ENCODE data around the gene KRT14. TPM values are rescaled to one million over a fixed set of nuclear protein-coding genes. Genes with fewer than 3 reads are reported as not detected.
"Not testable (repeated sequence)": the region's sequence is repeated elsewhere in the genome, so short reads cannot be mapped to it uniquely, and the experiment has no call there.

Gene KRT14
- total RNA-seq = not detected in 2 replicates

GRCh38 chr17:41586863-41587495 lies at the start of gene KRT14:
TSS of gene KRT14 (minus strand) at chr17:41586895. CDS start at chr17:41586834, 61 bp downstream.
- Mint-ChIP-seq H3K27ac (no peak within 1 kb of the TSS), H3K27me3 (no peaks in the 10 kb centered on the region), H3K9me3 (no peaks in the 10 kb centered on the region), H3K4me3 (no peak within 1 kb of the TSS), H3K36me3 (ENCODE audit: low read depth) (no peaks in the 10 kb centered on the region), H3K4me1 (no peaks in the 10 kb centered on the region)
- no peak for DNase-seq
- intact Hi-C loops (cut with micrococcal nuclease) = no loop called here

GRCh38 chr17:41635121-41636097 lies 48.7 kb upstream of the KRT14 start:
- H3K4me3 Mint-ChIP-seq = no peak overlapping the region
- H3K9me3 Mint-ChIP-seq = no peaks in the 10 kb centered on the region
- no peaks in the 10 kb centered on the region for H3K36me3 Mint-ChIP-seq (ENCODE audit: low read depth)
- no peaks in the 10 kb centered on the region for H3K27me3 Mint-ChIP-seq
- no peak for DNase-seq
- no peaks in the 10 kb centered on the region for H3K4me1 Mint-ChIP-seq
- no peak overlapping the region for H3K27ac Mint-ChIP-seq
- intact Hi-C loops (cut with micrococcal nuclease) = no loop called here

- no peaks in the 10 kb centered on the region for H3K4me1 Mint-ChIP-seq
- intact Hi-C loops (cut with micrococcal nuclease) = no loop called here
- H3K27me3 Mint-ChIP-seq = no peaks in the 10 kb centered on the region
- H3K4me3 Mint-ChIP-seq = no peak overlapping the region
- DNase-seq = no peak
- no peaks in the 10 kb centered on the region for H3K9me3 Mint-ChIP-seq
- no peak overlapping the region for H3K27ac Mint-ChIP-seq
- no peaks in the 10 kb centered on the region for H3K36me3 Mint-ChIP-seq (ENCODE audit: low read depth)
Observed at GRCh38 chr17:41634639-41635038, 47.9 kb upstream of the KRT14 start.

DNA sequence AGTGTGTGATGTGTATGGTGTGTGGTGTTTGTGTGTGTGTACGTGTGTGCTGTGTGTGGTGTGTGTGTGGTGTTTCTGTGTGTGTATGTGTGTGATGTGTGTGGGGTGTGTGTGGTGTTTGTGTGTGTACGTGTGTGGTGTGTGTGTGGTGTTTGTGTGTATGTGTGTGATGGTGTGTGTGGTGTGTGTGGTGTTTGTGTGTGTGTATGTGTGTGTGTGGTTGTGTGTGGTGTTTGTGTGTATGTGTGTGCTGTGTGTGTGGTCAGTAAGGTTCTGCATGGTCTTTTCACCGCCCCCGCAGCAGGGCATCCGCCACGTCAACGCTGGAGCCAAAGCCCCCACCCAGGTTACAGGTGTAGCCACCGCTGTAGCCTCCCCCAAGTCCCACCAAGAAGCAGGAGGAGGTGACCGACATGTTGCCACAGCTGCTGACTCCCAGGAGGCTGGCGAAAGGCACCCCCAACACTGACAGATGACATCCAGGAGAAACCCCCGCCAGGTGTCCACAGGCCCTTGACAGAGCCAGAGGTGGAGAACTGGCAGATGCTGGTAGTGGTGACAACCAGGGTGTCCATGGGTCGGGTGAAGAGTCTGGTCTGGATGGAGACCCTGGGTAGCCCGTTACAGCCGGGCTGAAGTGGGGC lies 47.0 kb upstream of the KRT14 start:
- Mint-ChIP-seq H3K9me3 (no peaks in the 10 kb centered on the region), H3K27ac (no peak overlapping the region)
- DNase-seq = no peak

DNA sequence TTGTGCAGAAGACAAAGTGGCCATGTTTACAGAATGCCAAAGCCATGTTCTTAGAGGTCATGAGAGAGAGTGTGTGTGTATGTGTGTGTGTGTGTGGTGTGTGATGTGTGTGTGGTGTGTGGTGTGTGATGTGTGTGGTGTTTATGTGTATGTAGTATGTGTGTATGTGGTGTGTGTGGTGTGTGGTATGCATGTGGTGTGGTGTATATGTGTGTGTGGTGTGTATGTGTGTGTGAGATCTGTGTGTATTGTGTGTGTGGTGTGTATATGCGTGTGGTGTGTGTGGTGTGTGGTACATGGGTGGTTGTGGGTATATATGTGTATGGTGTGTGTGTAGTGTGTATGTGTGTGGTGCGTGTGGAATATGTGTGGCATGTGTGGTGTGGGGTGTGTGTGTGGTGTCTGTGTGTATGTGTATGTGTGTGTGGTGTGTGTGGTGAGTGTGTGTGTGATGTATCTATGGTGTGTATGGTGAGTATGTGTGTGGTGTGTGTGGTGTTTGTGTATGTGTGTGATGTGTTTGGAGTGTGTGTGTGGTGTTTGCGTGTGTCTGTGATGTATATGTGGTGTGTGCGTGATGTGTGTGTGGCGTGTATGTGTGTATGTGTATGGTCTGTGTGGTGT lies 45.9 kb upstream of the KRT14 start:
- no peaks in the 10 kb centered on the region for H3K36me3 Mint-ChIP-seq (ENCODE audit: low read depth)
- no peaks in the 10 kb centered on the region for H3K27me3 Mint-ChIP-seq
- no peak overlapping the region for H3K27ac Mint-ChIP-seq
- H3K4me3 Mint-ChIP-seq = no peak overlapping the region
- intact Hi-C loops (cut with micrococcal nuclease) = no loop called here
- H3K9me3 Mint-ChIP-seq = no peaks in the 10 kb centered on the region
- no peaks in the 10 kb centered on the region for H3K4me1 Mint-ChIP-seq
- no peak for DNase-seq

More for the DNA sequence above, 47.0 kb upstream of the KRT14 start:
- H3K4me3 Mint-ChIP-seq = no peak overlapping the region
- H3K4me1 Mint-ChIP-seq = no peaks in the 10 kb centered on the region
- H3K27me3 Mint-ChIP-seq = no peaks in the 10 kb centered on the region
- H3K36me3 Mint-ChIP-seq (ENCODE audit: low read depth) = no peaks in the 10 kb centered on the region
- intact Hi-C loops (cut with micrococcal nuclease) = no loop called here

DNA sequence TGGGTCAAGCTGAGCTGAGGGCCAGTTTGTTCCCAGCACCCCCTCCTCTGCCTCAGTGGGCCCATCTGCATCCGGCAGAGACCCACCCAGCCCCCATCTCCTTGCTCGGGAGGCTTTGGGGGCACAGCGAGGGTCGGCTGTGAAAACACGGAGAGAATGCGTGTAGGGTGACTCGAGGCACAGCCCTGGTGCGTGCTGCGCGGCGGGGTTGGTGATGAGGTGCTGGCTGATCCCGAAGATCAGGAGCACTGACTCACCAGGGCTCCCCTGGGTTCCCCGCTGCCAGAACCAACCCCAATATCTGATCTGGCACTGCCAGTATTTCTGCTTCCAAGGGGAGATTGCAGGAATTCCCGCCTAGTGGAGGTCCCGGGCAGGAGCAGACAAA lies 45.2 kb upstream of the KRT14 start:
- no peaks in the 10 kb centered on the region for H3K4me1 Mint-ChIP-seq
- H3K4me3 Mint-ChIP-seq = no peak overlapping the region
- H3K9me3 Mint-ChIP-seq = no peaks in the 10 kb centered on the region
- intact Hi-C loops (cut with micrococcal nuclease) = no loop called here
- DNase-seq = no peak
- H3K27me3 Mint-ChIP-seq = no peaks in the 10 kb centered on the region
- H3K27ac Mint-ChIP-seq = no peak overlapping the region
- no peaks in the 10 kb centered on the region for H3K36me3 Mint-ChIP-seq (ENCODE audit: low read depth)

- intact Hi-C loops (cut with micrococcal nuclease) = no loop called here
- Mint-ChIP-seq H3K27me3 (no peaks in the 10 kb centered on the region), H3K4me3 (no peak overlapping the region), H3K4me1 (no peaks in the 10 kb centered on the region), H3K36me3 (ENCODE audit: low read depth) (no peaks in the 10 kb centered on the region), H3K27ac (no peak overlapping the region), H3K9me3 (no peaks in the 10 kb centered on the region)
- DNase-seq = no peak
Observed at GRCh38 chr17:41631025-41631897, 44.6 kb upstream of the KRT14 start.

- no peak overlapping the region for H3K4me3 Mint-ChIP-seq
- no peak overlapping the region for H3K27ac Mint-ChIP-seq
- no peaks in the 10 kb centered on the region for H3K9me3 Mint-ChIP-seq
- no peaks in the 10 kb centered on the region for H3K4me1 Mint-ChIP-seq
- DNase-seq = no peak
- H3K36me3 Mint-ChIP-seq (ENCODE audit: low read depth) = no peaks in the 10 kb centered on the region
- intact Hi-C loops (cut with micrococcal nuclease) = no loop called here
- H3K27me3 Mint-ChIP-seq = no peaks in the 10 kb centered on the region
Observed at GRCh38 chr17:41629826-41630670, 43.4 kb upstream of the KRT14 start.

DNA sequence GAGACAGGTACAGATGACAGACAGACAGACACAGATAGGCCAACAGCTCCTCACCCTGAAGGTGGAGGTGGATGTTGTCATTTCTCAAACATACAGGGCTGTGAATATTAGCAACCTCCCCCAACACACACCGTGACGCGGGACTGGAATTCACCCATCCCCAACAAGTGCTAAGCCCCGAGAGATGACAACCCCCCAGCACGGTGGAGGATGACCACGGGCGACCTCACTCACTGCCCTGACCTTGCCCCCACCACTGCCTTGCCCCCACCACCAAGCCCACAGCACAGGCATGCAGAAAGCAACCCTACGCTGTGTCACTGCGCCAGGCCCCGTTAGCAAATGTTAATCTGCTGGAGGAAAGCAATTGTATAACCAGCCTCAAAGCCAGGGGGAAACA lies 42.6 kb upstream of the KRT14 start:
- no peak for DNase-seq
- H3K9me3 Mint-ChIP-seq = no peaks in the 10 kb centered on the region
- H3K36me3 Mint-ChIP-seq (ENCODE audit: low read depth) = no peaks in the 10 kb centered on the region
- intact Hi-C loops (cut with micrococcal nuclease) = no loop called here
- H3K4me3 Mint-ChIP-seq = no peak overlapping the region
- no peak overlapping the region for H3K27ac Mint-ChIP-seq
- no peaks in the 10 kb centered on the region for H3K27me3 Mint-ChIP-seq
- no peaks in the 10 kb centered on the region for H3K4me1 Mint-ChIP-seq

GRCh38 chr17:41628621-41629255 lies 42.0 kb upstream of the KRT14 start:
- DNase-seq; H3K4me1 Mint-ChIP-seq; H3K36me3 Mint-ChIP-seq (ENCODE audit: low read depth); intact Hi-C loops (cut with micrococcal nuclease); H3K27ac Mint-ChIP-seq; H3K4me3 Mint-ChIP-seq; H3K27me3 Mint-ChIP-seq; H3K9me3 Mint-ChIP-seq: not testable (repeated sequence)

DNA sequence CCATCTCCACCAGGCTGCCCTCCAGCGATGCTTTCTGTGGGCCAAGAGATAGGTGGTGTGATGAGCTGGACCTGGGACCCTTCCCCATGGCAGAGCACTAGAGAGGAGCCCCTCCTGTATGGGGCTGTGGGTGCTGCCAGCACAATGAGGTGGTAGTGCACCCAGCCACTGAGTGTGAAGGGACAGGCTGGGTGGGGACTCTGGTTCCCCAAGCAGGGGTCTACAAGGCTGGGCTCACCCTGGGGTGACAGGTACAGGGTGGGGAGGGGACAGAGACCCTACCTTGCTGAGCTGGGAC lies 41.3 kb upstream of the KRT14 start:
- H3K36me3 Mint-ChIP-seq (ENCODE audit: low read depth); H3K4me1 Mint-ChIP-seq; DNase-seq; intact Hi-C loops (cut with micrococcal nuclease); H3K27ac Mint-ChIP-seq; H3K4me3 Mint-ChIP-seq; H3K9me3 Mint-ChIP-seq; H3K27me3 Mint-ChIP-seq: not testable (repeated sequence)

DNA sequence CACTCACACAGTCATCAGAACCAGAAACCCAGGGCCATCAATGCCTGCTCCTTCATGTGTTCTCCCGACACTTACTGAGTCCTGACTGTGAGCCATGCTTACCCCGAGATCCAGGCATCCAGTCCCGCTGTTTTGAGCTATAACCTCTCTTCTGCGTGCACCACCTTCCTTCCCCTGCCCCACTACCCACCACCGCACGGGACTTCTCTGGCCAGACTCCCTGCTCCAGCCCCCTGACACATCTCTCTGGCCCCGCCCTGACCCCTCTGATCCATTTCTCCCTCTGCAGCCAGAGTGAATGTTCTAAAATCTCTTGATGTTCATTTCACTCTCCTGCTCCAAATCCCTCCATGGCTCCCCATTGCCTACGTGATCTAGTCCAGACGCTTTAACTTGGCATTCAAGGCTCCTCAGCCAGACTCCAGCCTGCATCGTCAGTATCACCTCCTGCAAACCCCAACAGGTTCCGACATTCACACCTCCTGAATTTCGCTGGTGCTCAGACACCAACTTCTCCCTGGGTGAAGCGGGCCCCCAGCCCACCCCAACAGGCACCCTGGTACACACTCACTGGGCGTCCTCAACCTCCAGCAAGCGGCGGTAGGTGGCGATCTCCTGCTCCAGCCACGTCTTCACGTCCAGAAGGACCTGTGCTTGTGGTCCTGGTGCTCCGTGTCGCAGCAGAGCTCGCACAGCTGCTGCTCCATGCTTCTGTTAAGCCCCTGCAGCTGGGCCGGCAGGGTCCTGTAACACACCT lies 40.8 kb upstream of the KRT14 start:
- no peak for DNase-seq
- intact Hi-C loops (cut with micrococcal nuclease) = no loop called here
- no peaks in the 10 kb centered on the region for H3K36me3 Mint-ChIP-seq (ENCODE audit: low read depth)
- H3K9me3 Mint-ChIP-seq = no peaks in the 10 kb centered on the region
- no peaks in the 10 kb centered on the region for H3K27me3 Mint-ChIP-seq
- H3K4me3 Mint-ChIP-seq = no peak overlapping the region
- H3K27ac Mint-ChIP-seq = no peak overlapping the region
- no peaks in the 10 kb centered on the region for H3K4me1 Mint-ChIP-seq

All from activated CD4-positive, alpha-beta T cell treated with anti-CD3 and anti-CD28 coated beads, Interleukin-2, amount 10 ng/mL, durations not matched to agents 24 days and 14 days (primary cell).